ENCODE results near the gene GPR39. TPM values are rescaled to one million over a fixed set of nuclear protein-coding genes. Genes with fewer than 3 reads are reported as not detected.
A peak's percentile ranks its signal among the peaks of the same experiment; 100 is the strongest.

The GPR39 gene
- polyA plus RNA-seq, 4 donors, result 3.8 to 12.6 (median 5.3) TPM

DNA sequence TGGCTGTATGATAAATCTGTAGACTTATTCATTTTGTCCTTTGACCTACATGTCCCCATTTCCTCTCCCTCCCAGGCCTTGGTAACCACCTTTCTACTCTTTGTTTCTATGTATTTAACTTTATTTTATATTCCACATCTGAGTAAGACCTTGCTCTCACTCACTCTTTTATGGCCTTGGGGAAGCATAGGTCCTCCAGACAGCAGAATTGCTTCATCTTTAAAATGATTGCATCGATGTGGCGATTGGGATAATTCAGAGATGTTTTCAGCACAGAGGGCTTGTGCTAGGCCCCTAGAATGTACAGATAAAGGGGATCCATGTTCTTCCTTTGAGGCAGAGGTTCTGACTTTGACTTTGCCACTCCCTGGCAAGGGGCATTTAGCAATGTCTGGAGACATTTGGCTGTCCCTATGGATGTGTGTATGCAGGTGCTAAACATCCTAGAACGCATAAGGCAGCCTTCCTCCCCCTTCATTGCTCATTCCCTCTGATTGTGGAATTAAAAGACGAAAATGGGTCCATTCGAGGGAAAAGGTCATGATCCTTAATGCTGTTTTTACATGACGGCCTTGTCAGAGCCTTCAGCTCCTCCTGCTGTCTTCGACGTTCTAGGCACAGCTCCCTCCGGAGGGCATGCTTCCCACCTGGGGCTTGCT, 1.2 kb upstream of the GPR39 start:
- H3K9me3 ChIP-seq (ENCODE audit: control insufficient read depth in 2 of 2, insufficient read depth in 1 of 2, low read depth in 1 of 2, low read length in 1 of 2), result no peaks in the 10 kb centered on the region
- peak overlapping the region; percentile 93 to 98 (median 97) for H3K27ac ChIP-seq (ENCODE audit: low read depth in 1 of 3, low read length in 2 of 3)
- H3K4me1 ChIP-seq (ENCODE audit: control insufficient read depth in 3 of 3, insufficient read depth in 2 of 3, low read depth in 1 of 3, low read length in 2 of 3), result peaks cover 0 to 35% (median 0%) of the 10 kb centered on the region in 3 donors
- DNase-seq (peak; percentile 82 to 84), FAIRE-seq (no peak)
- no peaks in the 10 kb centered on the region for H3K27me3 ChIP-seq (ENCODE audit: control insufficient read depth in 3 of 3, insufficient read depth in 3 of 3, low read length in 3 of 3)
- 13 to 39% (median 32%) methylated on average over 9 of the region's 9 CpGs for WGBS, 3 donors
- H3K4me3 ChIP-seq (ENCODE audit: low read depth in 1 of 3, low read length in 3 of 3), result peak overlapping the region in 2 of 3 donors; percentile 59 to 68
- H3K36me3 ChIP-seq (ENCODE audit: control insufficient read depth in 3 of 3, insufficient read depth in 2 of 3, low read depth in 1 of 3, low read length in 3 of 3), result no peaks in the 10 kb centered on the region

DNA sequence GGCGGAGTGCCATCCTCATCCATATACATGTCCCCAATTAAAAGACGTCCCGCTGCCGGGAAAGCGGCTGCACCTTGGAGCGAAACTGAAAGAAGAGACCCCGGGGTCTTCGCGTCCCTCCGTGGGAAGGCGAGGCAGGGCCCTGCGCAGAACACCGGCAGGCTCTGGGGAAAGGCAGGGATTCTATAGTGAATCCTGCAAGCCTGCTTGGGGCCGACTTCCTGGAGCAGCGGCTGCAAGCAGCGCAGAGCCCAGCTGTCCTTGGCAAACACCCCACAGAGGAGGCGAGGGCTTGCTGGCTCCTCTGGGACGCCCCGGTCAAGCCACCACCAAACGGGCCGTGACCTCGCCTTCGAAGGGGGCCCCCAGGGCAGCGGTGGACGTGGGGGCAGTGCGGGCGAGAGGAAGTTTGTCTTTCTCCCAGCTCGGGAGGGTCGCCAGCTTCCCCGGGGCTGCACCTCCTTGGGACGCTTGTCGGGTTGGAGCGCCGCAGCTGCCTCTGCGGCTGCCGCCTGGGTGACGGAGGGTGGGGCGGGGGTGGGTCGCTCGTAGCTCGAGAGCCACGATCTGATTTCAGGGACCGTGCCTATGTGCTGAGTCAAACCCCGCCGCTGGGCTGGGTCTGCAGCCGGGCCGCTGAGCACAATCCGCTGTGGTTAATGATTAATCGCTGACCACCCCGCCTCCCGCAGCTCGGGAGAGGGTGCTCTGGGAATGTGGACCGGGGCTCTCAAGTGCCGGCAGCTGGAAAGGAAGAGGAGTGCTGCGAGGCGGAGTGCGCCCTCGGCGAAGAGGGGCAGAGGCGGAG, 486 bp upstream of the GPR39 start:
- peak overlapping the region; percentile 93 to 98 (median 97) for H3K27ac ChIP-seq (ENCODE audit: low read depth in 1 of 3, low read length in 2 of 3)

DNA sequence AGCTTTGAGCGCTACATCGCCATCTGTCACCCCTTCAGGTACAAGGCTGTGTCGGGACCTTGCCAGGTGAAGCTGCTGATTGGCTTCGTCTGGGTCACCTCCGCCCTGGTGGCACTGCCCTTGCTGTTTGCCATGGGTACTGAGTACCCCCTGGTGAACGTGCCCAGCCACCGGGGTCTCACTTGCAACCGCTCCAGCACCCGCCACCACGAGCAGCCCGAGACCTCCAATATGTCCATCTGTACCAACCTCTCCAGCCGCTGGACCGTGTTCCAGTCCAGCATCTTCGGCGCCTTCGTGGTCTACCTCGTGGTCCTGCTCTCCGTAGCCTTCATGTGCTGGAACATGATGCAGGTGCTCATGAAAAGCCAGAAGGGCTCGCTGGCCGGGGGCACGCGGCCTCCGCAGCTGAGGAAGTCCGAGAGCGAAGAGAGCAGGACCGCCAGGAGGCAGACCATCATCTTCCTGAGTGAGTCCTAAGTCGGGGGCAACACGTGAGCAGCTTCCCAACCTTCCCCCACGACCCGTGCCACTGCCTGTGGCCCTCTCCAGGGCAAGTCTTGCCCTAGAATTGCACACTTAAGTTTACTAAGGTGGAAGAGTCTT, 928 bp downstream of the GPR39 start:
- H3K36me3 ChIP-seq (ENCODE audit: control insufficient read depth in 3 of 3, insufficient read depth in 2 of 3, low read depth in 1 of 3, low read length in 3 of 3), result no peaks in the 10 kb centered on the region
- H3K27me3 ChIP-seq (ENCODE audit: control insufficient read depth in 3 of 3, insufficient read depth in 3 of 3, low read length in 3 of 3), result no peaks in the 10 kb centered on the region
- no peaks in the 10 kb centered on the region for H3K9me3 ChIP-seq (ENCODE audit: control insufficient read depth in 2 of 2, insufficient read depth in 1 of 2, low read depth in 1 of 2, low read length in 1 of 2)
- FAIRE-seq (no peak), DNase-seq (peak in 1 of 2 donors; percentile 31)
- H3K27ac ChIP-seq (ENCODE audit: low read depth in 1 of 3, low read length in 2 of 3), result peak overlapping the region in 2 of 3 donors; percentile 71 to 85
- H3K4me3 ChIP-seq (ENCODE audit: low read depth in 1 of 3, low read length in 3 of 3), result peak overlapping the region in 2 of 3 donors; percentile 46 to 59
- WGBS, 3 donors, result 55 to 91% (median 70%) methylated on average over 30 of the region's 30 CpGs
- H3K4me1 ChIP-seq (ENCODE audit: control insufficient read depth in 3 of 3, insufficient read depth in 2 of 3, low read depth in 1 of 3, low read length in 2 of 3), result peaks cover 0 to 51% (median 0%) of the 10 kb centered on the region in 3 donors

More for the DNA sequence above, 486 bp upstream of the GPR39 start:
- Histone ChIP-seq H3K27me3 (ENCODE audit: control insufficient read depth in 3 of 3, insufficient read depth in 3 of 3, low read length in 3 of 3) (no peaks in the 10 kb centered on the region), H3K4me3 (ENCODE audit: low read depth in 1 of 3, low read length in 3 of 3) (peak overlapping the region; percentile 25 to 68 (median 59)), H3K36me3 (ENCODE audit: control insufficient read depth in 3 of 3, insufficient read depth in 2 of 3, low read depth in 1 of 3, low read length in 3 of 3) (no peaks in the 10 kb centered on the region), H3K9me3 (ENCODE audit: control insufficient read depth in 2 of 2, insufficient read depth in 1 of 2, low read depth in 1 of 2, low read length in 1 of 2) (no peaks in the 10 kb centered on the region), H3K4me1 (ENCODE audit: control insufficient read depth in 3 of 3, insufficient read depth in 2 of 3, low read depth in 1 of 3, low read length in 2 of 3) (peaks cover 0 to 41% (median 0%) of the 10 kb centered on the region in 3 donors)
- FAIRE-seq, result no peak
- WGBS, 3 donors, result 1 to 4% (median 3%) methylated on average over 55 to 60 of the region's 60 CpGs
- peak; percentile 98 for DNase-seq

- Histone ChIP-seq H3K27ac (ENCODE audit: low read depth in 1 of 3, low read length in 2 of 3) (peak overlapping the region in 2 of 3 donors; percentile 25 to 71), H3K4me1 (ENCODE audit: control insufficient read depth in 3 of 3, insufficient read depth in 2 of 3, low read depth in 1 of 3, low read length in 2 of 3) (peaks cover 0 to 46% (median 0%) of the 10 kb centered on the region in 3 donors), H3K27me3 (ENCODE audit: control insufficient read depth in 3 of 3, insufficient read depth in 3 of 3, low read length in 3 of 3) (no peaks in the 10 kb centered on the region), H3K4me3 (ENCODE audit: low read depth in 1 of 3, low read length in 3 of 3) (peak overlapping the region in 2 of 3 donors; percentile 45 to 59), H3K36me3 (ENCODE audit: control insufficient read depth in 3 of 3, insufficient read depth in 2 of 3, low read depth in 1 of 3, low read length in 3 of 3) (peaks cover 0 to 2% (median 0%) of the 10 kb centered on the region in 3 donors), H3K9me3 (ENCODE audit: control insufficient read depth in 2 of 2, insufficient read depth in 1 of 2, low read depth in 1 of 2, low read length in 1 of 2) (no peaks in the 10 kb centered on the region)
- 22 to 55% (median 22%) methylated on average over 3 of the region's 3 CpGs for WGBS, 3 donors
- FAIRE-seq (no peak), DNase-seq (peak; percentile 54 to 67)
These were observed 2.6 kb downstream of the GPR39 start for GRCh38 chr2:132419235-132419634.

GRCh38 chr2:132419941-132420340, 3.3 kb downstream of the GPR39 start:
- H3K9me3 ChIP-seq (ENCODE audit: control insufficient read depth in 2 of 2, insufficient read depth in 1 of 2, low read depth in 1 of 2, low read length in 1 of 2), result no peaks in the 10 kb centered on the region
- FAIRE-seq (no peak), DNase-seq (no peak)
- H3K4me1 ChIP-seq (ENCODE audit: control insufficient read depth in 3 of 3, insufficient read depth in 2 of 3, low read depth in 1 of 3, low read length in 2 of 3), result peaks cover 0 to 48% (median 3%) of the 10 kb centered on the region in 3 donors
- H3K36me3 ChIP-seq (ENCODE audit: control insufficient read depth in 3 of 3, insufficient read depth in 2 of 3, low read depth in 1 of 3, low read length in 3 of 3), result peaks cover 0 to 2% (median 0%) of the 10 kb centered on the region in 3 donors
- no peaks in the 10 kb centered on the region for H3K27me3 ChIP-seq (ENCODE audit: control insufficient read depth in 3 of 3, insufficient read depth in 3 of 3, low read length in 3 of 3)
- H3K27ac ChIP-seq (ENCODE audit: low read depth in 1 of 3, low read length in 2 of 3), result no peak overlapping the region
- no peak overlapping the region for H3K4me3 ChIP-seq (ENCODE audit: low read depth in 1 of 3, low read length in 3 of 3)
- WGBS, 3 donors, result 62 to 83% (median 80%) methylated on average over 6 of the region's 6 CpGs

DNA sequence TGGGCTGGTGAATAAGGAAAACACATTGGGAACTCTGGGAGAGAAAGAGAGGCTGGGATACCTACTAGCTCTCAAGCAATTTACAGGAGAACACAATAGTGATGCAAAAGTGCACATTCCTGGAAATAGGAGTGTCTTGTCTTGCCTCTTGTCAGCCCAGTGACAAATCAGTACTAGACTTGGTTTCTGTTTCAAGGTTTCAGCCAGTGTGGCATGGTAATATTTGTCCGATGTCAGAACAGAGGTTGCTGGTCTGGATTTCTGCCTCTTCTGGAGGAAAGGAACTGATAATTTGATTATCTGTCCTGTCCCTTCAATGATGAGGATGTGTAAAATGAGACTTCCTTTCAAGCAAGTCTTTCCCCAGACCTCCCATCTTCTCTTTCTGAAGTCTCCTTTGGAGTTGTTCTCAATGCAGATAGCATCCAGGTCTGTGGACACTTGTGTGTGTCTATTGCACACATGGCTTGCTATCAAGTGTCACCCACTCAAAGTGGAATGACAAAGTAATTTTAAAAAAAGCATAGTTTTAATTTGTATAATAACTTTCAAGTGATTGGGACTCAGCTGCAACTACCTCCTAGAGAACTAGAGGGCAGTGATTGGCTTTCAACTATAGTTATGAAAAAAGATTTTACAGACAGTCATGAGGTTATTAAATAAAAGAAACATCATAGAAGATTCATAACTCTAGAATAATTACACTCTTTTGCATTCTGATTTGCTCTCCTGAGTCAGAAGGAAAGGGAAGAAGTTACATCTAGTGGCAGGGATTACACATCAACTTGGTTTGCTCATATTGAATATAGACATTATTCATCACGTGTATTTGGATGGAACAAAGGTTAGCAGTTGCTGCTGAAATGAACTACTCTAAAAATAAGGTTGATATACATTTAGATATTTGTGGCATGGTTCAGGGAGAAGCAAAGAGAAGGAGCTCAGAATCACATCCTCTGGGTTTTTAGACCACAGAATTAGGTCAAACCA, 4.5 kb downstream of the GPR39 start:
- Histone ChIP-seq H3K4me3 (ENCODE audit: low read depth in 1 of 3, low read length in 3 of 3) (peak overlapping the region in 1 of 3 donors; percentile 5), H3K4me1 (ENCODE audit: control insufficient read depth in 3 of 3, insufficient read depth in 2 of 3, low read depth in 1 of 3, low read length in 2 of 3) (peaks cover 0 to 41% (median 3%) of the 10 kb centered on the region in 3 donors), H3K9me3 (ENCODE audit: control insufficient read depth in 2 of 2, insufficient read depth in 1 of 2, low read depth in 1 of 2, low read length in 1 of 2) (no peaks in the 10 kb centered on the region), H3K27ac (ENCODE audit: low read depth in 1 of 3, low read length in 2 of 3) (peak overlapping the region in 1 of 3 donors; percentile 81), H3K27me3 (ENCODE audit: control insufficient read depth in 3 of 3, insufficient read depth in 3 of 3, low read length in 3 of 3) (no peaks in the 10 kb centered on the region), H3K36me3 (ENCODE audit: control insufficient read depth in 3 of 3, insufficient read depth in 2 of 3, low read depth in 1 of 3, low read length in 3 of 3) (peaks cover 0 to 2% (median 0%) of the 10 kb centered on the region in 3 donors)
- DNase-seq, result peak; percentile 37 to 54
- WGBS, 3 donors, result 18 to 59% (median 35%) methylated on average over 2 of the region's 2 CpGs
- no peak for FAIRE-seq

DNA sequence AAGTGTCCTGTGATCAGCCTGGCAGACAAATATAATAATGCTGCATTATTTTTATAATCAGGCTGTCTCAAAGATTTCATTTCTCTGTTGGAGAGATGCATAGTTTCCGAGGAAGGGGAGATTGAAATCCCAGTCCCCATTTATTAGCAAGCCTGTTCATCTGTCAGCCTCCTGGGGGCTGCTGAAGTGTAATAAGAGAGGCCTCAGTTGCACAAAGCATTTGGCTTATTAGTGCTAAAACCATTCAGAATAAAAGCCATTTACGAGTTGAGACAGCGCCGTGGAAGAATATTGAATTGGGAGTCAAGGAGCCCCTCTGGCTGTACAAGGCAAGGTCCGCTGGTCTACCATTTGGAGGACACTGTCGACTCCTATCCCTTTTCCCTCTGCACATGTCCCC, 6.1 kb downstream of the GPR39 start:
- FAIRE-seq (no peak), DNase-seq (no peak)
- H3K4me1 ChIP-seq (ENCODE audit: control insufficient read depth in 3 of 3, insufficient read depth in 2 of 3, low read depth in 1 of 3, low read length in 2 of 3), result peaks cover 0 to 36% (median 3%) of the 10 kb centered on the region in 3 donors
- H3K4me3 ChIP-seq (ENCODE audit: low read depth in 1 of 3, low read length in 3 of 3), result no peak overlapping the region
- 92 to 96% (median 93%) methylated on average over 6 of the region's 6 CpGs for WGBS, 3 donors
- H3K27me3 ChIP-seq (ENCODE audit: control insufficient read depth in 3 of 3, insufficient read depth in 3 of 3, low read length in 3 of 3), result no peaks in the 10 kb centered on the region
- H3K36me3 ChIP-seq (ENCODE audit: control insufficient read depth in 3 of 3, insufficient read depth in 2 of 3, low read depth in 1 of 3, low read length in 3 of 3), result peaks cover 0 to 2% (median 0%) of the 10 kb centered on the region in 3 donors
- H3K9me3 ChIP-seq (ENCODE audit: control insufficient read depth in 2 of 2, insufficient read depth in 1 of 2, low read depth in 1 of 2, low read length in 1 of 2), result no peaks in the 10 kb centered on the region
- H3K27ac ChIP-seq (ENCODE audit: low read depth in 1 of 3, low read length in 2 of 3), result no peak overlapping the region
